Endothelial cell of umbilical vein (primary cell): ENCODE data around the gene GPA33. TPM values are rescaled to one million over a fixed set of nuclear protein-coding genes. Genes with fewer than 3 reads are reported as not detected.

ENCODE experiments used
- BruUV-seq: library from RNA; stranded (reverse); fragments of 400-500 nt; replicated peaks from 2 replicates; lab custom pipeline; 2021; lab: Mats Ljungman, UMichigan
- CTCF ChIA-PET: fragments of 300-600, 350-600 bp; sonication (Branson Sonifier 250); formaldehyde crosslinking; loops from one replicate; lab custom pipeline; 2021; ENCODE audit warnings: antibody characterized with exemption, inconsistent platforms; lab: Charles Lee
- POLR2A ChIA-PET: fragments of 300-600, 350-600 bp; sonication (Branson Sonifier 250); formaldehyde crosslinking; loops from one replicate; lab custom pipeline; 2021; ENCODE audit warnings: antibody characterized with exemption, inconsistent platforms; lab: Charles Lee
- DNase-seq: peaks from one replicate; pipeline ENCODE4 v3.0.0-alpha.2; 2011; ENCODE audit warnings: low read depth, low spot score
- FAIRE-seq: peaks from 2 replicates; lab custom pipeline; 2011; peaks lifted over from hg19 to GRCh38; lab: Jason Lieb, UNC
- H2AFZ ChIP-seq: 2 replicates; pipeline ENCODE4 v1.6.0; 2012; ENCODE audit warnings: low read depth, low read length, control low read depth, inconsistent platforms
- H3K27ac ChIP-seq: 2 replicates; pipeline ENCODE4 v1.5.1; 2011; ENCODE audit warnings: low read depth, mild to moderate bottlenecking, control low read depth, low read length, moderate library complexity; ENCODE audit not compliant: insufficient read depth
- H3K27me3 ChIP-seq, 2 experiments: 2 replicates each; pipeline versions ENCODE4 v1.6.0 to v1.6.1; 2011; ENCODE audit warnings: low read length in 2 of 2, mixed read lengths in 1 of 2; ENCODE audit not compliant: control insufficient read depth in 2 of 2, insufficient read depth in 2 of 2
- H3K36me3 ChIP-seq, 2 experiments: 2 replicates in 1 of 2; 3 replicates in 1 of 2; pipeline ENCODE4 v1.5.1; 2011; ENCODE audit warnings: low read length in 2 of 2, mild to moderate bottlenecking in 1 of 2, moderate library complexity in 1 of 2; ENCODE audit not compliant: control insufficient read depth in 2 of 2, insufficient read depth in 2 of 2; ENCODE audit errors: extremely low read depth in 1 of 2
- H3K4me1 ChIP-seq: 3 replicates; pipeline ENCODE4 v1.5.1; 2011; ENCODE audit warnings: mild to moderate bottlenecking, low read length; ENCODE audit not compliant: control insufficient read depth, insufficient read depth; ENCODE audit errors: extremely low read depth
- H3K4me2 ChIP-seq: 2 replicates; pipeline ENCODE4 v1.6.1; 2011; ENCODE audit warnings: low read length, control low read depth, mixed read lengths; ENCODE audit not compliant: insufficient read depth
- H3K4me3 ChIP-seq, 3 experiments: fragments of 200-600 bp in 1 of 3; sonication (generic), shearing (Covaris generic) in 1 of 3; replicated peaks in 1 of 3; 2 replicates each; pipeline ENCODE4 v1.5.1; 2011 to 2016; ENCODE audit warnings: control low read depth in 3 of 3, low read length in 3 of 3, mild to moderate bottlenecking in 2 of 3, inconsistent platforms in 1 of 3, low read depth in 1 of 3, moderate library complexity in 1 of 3; ENCODE audit not compliant: insufficient read depth in 1 of 3
- H3K79me2 ChIP-seq: 2 replicates; pipeline ENCODE4 v1.6.0; 2012; ENCODE audit warnings: low read length, inconsistent platforms; ENCODE audit not compliant: control insufficient read depth, insufficient read depth
- H3K9ac ChIP-seq: replicated peaks from 2 replicates; pipeline ENCODE3; 2011; ENCODE audit warnings: low read length, control low read depth; ENCODE audit not compliant: insufficient read depth; ENCODE audit errors: extremely low read depth
- H3K9me1 ChIP-seq: replicated peaks from 3 replicates; pipeline ENCODE4 v1.6.0; 2011; ENCODE audit warnings: mild to moderate bottlenecking, low read length; ENCODE audit not compliant: control insufficient read depth, insufficient read depth; ENCODE audit errors: extremely low read depth
- H3K9me3 ChIP-seq: replicated peaks from 2 replicates; pipeline ENCODE4 v1.5.1; 2012; ENCODE audit warnings: low read length, inconsistent platforms; ENCODE audit not compliant: control insufficient read depth, insufficient read depth
- H4K20me1 ChIP-seq: replicated peaks from 2 replicates; pipeline ENCODE3; 2011; ENCODE audit warnings: mild to moderate bottlenecking, low read length; ENCODE audit not compliant: control insufficient read depth, insufficient read depth; ENCODE audit errors: extremely low read depth
- EZH2 ChIP-seq: IDR thresholded peaks from 2 replicates; pipeline ENCODE4 v1.6.1; 2012; ENCODE audit warnings: borderline replicate concordance, low read depth, mild to moderate bottlenecking, moderate library complexity, low read length, inconsistent platforms; ENCODE audit not compliant: severe bottlenecking
- FOS ChIP-seq: IDR thresholded peaks from 2 replicates; pipeline ENCODE4 v1.6.1; 2011; ENCODE audit warnings: mild to moderate bottlenecking, low read length, moderate library complexity, borderline replicate concordance; ENCODE audit not compliant: insufficient read depth
- GATA2 ChIP-seq: IDR thresholded peaks from 2 replicates; pipeline ENCODE4 v1.7.0; 2011; ENCODE audit warnings: low read depth, mild to moderate bottlenecking, moderate library complexity, mixed read lengths, low read length; ENCODE audit not compliant: insufficient read length, insufficient read depth
- JUN ChIP-seq: IDR thresholded peaks from 2 replicates; pipeline ENCODE4 v1.6.1; 2011; ENCODE audit warnings: borderline replicate concordance, low read depth; ENCODE audit not compliant: insufficient read length, insufficient read depth
- MYC ChIP-seq: IDR thresholded peaks from one replicate; pipeline ENCODE4 v1.6.1; 2011; ENCODE audit warnings: mild to moderate bottlenecking, low read depth, low read length
- POLR2A ChIP-seq: IDR thresholded peaks from 2 replicates; pipeline ENCODE4 v1.6.1; 2012; ENCODE audit warnings: low read depth, mild to moderate bottlenecking, control low read depth, low read length
- POLR2AphosphoS5 ChIP-seq: IDR thresholded peaks from 2 replicates; pipeline ENCODE4 v1.6.1; 2012; ENCODE audit warnings: low read depth, mild to moderate bottlenecking, control low read depth, low read length, moderate library complexity; ENCODE audit not compliant: insufficient read depth
- dilution Hi-C: fragments of 300-500 bp; cut with MboI; formaldehyde crosslinking; loops from one replicate; pipeline ENCODE4 v1.15.0; 2019; ENCODE audit warnings: low sequenced_read_pairs; ENCODE audit not compliant: extremely low pct_ligation_motif_present
- intact Hi-C: fragments of 100-400 bp; cut with micrococcal nuclease; formaldehyde crosslinking; loops from one replicate; pipeline ENCODE4 v1.10.0; 2022
- polyA plus RNA-seq, 4 experiments: library from polyadenylated mRNA; depleted of rRNA in 3 of 4; stranded (reverse) in 3 of 4; unstranded in 1 of 4; fragments of >200 nt; gene quantifications; 2 replicates each; pipeline versions ENCODE4 v1.2.1 to v1.2.3, GENCODE V29; 2011 to 2012; ENCODE audit warnings: missing spikeins in 1 of 4
- total RNA-seq: library from RNA; stranded (reverse); gene quantifications from 2 replicates; pipeline ENCODE4 v1.2.3, GENCODE V29; 2021
- TF ChIP-seq, protein P1 (sequence below): IDR thresholded peaks from 2 replicates; pipeline ENCODE4 v1.6.1; 2011; ENCODE audit not compliant: insufficient read depth, insufficient read length
- TF ChIP-seq, protein P2 (sequence below), 2 donors: IDR thresholded peaks; 1 replicate in 1 of 2; 2 replicates in 1 of 2; pipeline ENCODE4 v1.5.1; 2011; ENCODE audit warnings: low read length in 2 of 2, mild to moderate bottlenecking in 2 of 2, moderate library complexity in 2 of 2, control low read depth in 1 of 2, inconsistent platforms in 1 of 2, low read depth in 1 of 2; ENCODE audit not compliant: insufficient read depth in 1 of 2; ENCODE audit errors: extremely low read depth in 1 of 2

Gene GPA33
- total and polyA plus RNA-seq, 2 donors (not counting 3 experiments of a cell fraction or from before 2014, with no cell fraction given), result not detected

DNA sequence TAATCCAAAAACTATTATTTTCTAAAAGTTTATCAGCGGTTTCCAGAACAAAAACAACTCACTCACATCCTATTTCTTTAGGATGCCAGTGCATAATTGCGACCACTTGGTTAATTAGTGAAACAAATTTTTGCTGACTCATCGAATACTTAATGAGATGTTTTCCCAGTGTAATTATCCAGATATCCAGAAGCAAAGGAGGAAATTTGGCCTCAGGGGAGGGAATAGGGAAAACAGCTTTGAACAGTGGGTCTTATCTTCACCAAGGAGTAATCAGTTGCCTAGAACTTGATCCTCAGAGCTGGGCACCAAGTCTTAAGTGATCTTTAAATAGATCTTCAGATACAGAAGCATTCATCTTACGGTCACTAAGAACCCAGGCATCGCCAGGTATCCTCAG is 28.0 kb upstream of the GPA33 start:
- FAIRE-seq, result no peak

More for the DNA sequence above, 28.0 kb upstream of the GPA33 start:
- Histone ChIP-seq H3K27ac (no peak overlapping the region), H3K27me3 (peaks cover 5 to 9% of the 10 kb centered on the region in 2 experiments), H3K79me2 (no peaks in the 10 kb centered on the region), H3K9ac (no peak overlapping the region), H3K9me1 (no peaks in the 10 kb centered on the region), H3K4me3 (no peak overlapping the region), H4K20me1 (no peaks in the 10 kb centered on the region), H2AFZ (no peak overlapping the region), H3K9me3 (no peaks in the 10 kb centered on the region), H3K4me2 (no peak overlapping the region), H3K36me3 (no peaks in the 10 kb centered on the region), H3K4me1 (no peaks in the 10 kb centered on the region)
- ChIA-PET CTCF (no interaction called here), POLR2A (no interaction called here)
- no peak for DNase-seq
- intact Hi-C loops, result no loop called here
- no TSS peak for BruUV-seq
- TF ChIP-seq, protein P1, sequence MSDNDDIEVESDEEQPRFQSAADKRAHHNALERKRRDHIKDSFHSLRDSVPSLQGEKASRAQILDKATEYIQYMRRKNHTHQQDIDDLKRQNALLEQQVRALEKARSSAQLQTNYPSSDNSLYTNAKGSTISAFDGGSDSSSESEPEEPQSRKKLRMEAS, result no peak
- TF ChIP-seq POLR2A, result no peak
- TF ChIP-seq EZH2, result no peak
- no peak for TF ChIP-seq JUN
- TF ChIP-seq MYC, result no peak
- TF ChIP-seq, protein P2, sequence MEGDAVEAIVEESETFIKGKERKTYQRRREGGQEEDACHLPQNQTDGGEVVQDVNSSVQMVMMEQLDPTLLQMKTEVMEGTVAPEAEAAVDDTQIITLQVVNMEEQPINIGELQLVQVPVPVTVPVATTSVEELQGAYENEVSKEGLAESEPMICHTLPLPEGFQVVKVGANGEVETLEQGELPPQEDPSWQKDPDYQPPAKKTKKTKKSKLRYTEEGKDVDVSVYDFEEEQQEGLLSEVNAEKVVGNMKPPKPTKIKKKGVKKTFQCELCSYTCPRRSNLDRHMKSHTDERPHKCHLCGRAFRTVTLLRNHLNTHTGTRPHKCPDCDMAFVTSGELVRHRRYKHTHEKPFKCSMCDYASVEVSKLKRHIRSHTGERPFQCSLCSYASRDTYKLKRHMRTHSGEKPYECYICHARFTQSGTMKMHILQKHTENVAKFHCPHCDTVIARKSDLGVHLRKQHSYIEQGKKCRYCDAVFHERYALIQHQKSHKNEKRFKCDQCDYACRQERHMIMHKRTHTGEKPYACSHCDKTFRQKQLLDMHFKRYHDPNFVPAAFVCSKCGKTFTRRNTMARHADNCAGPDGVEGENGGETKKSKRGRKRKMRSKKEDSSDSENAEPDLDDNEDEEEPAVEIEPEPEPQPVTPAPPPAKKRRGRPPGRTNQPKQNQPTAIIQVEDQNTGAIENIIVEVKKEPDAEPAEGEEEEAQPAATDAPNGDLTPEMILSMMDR (IDR thresholded peaks at IDR 0.05; ENCODE audit: extremely low read depth in 1 of 2, insufficient read depth in 1 of 2, low read depth in 1 of 2, low read length in 2 of 2), result no peak
- no peak for TF ChIP-seq FOS
- TF ChIP-seq POLR2AphosphoS5, result no peak
- TF ChIP-seq GATA2, result no peak
- dilution Hi-C loops, result no loop called here
